Astrocyte (in vitro differentiated cells and primary cell): ENCODE results near the gene GALNT17.

Source experiments
- CTCF ChIP-seq: IDR thresholded peaks from 2 replicates; pipeline ENCODE4 v1.5.1; 2011; ENCODE audit warnings: low read depth, mild to moderate bottlenecking, inconsistent platforms, low read length, moderate library complexity; ENCODE audit not compliant: insufficient read depth
- EZH2 ChIP-seq: IDR thresholded peaks from 2 replicates; pipeline ENCODE4 v1.6.1; 2012; ENCODE audit warnings: mild to moderate bottlenecking, low read length, inconsistent platforms; ENCODE audit not compliant: insufficient read depth

GRCh38 chr7:71595176-71595575, 463.2 kb downstream of the GALNT17 start:
- TF ChIP-seq CTCF (no peak), EZH2 (no peak)
